ENCODE results near the gene USP5. TPM values are rescaled to one million over a fixed set of nuclear protein-coding genes. Genes with fewer than 3 reads are reported as not detected.

Gene USP5
- polyA plus RNA-seq, 1 experiment, result 47.1 TPM

GRCh38 chr12:6834873-6835272 is 17.1 kb upstream of the USP5 start:
- no peak overlapping the region for H3K4me3 ChIP-seq (ENCODE audit: low read depth, low read length)

GRCh38 chr12:6836851-6837250 is 15.1 kb upstream of the USP5 start:
- no peak overlapping the region for H3K4me3 ChIP-seq (ENCODE audit: low read depth, low read length)
- CTCF ChIA-PET, result interaction anchor here (1.4 to 2.9 kb wide), 2 partner anchors 12 to 84 kb away, joined by 6 to 25 read pairs; partner anchors contain the start of gene MLF2
- DNase-seq (ENCODE audit: low read depth, low spot score), result no peak
- POLR2A ChIA-PET, result no interaction called here
- H3K27ac ChIP-seq (ENCODE audit: low read depth, low read length), result no peak overlapping the region
- TF ChIP-seq CTCF (IDR thresholded peaks at IDR 0.05; ENCODE audit: low read depth, low read length), result no peak
- H3K9me3 ChIP-seq (ENCODE audit: control insufficient read depth, insufficient read depth, low read length), result no peaks in the 10 kb centered on the region; the same call in 1 of the 2 replicates
- H3K27me3 ChIP-seq (ENCODE audit: control insufficient read depth, insufficient read depth, low read length), result no peaks in the 10 kb centered on the region

More at GRCh38 chr12:6834873-6835272, 17.1 kb upstream of the USP5 start:
- ChIA-PET CTCF (interaction anchor here (0.8 to 3.0 kb wide), 12 partner anchors 7 to 265 kb away, joined by 3 to 27 read pairs (median 4); partner anchors contain the start of genes CDCA3, MLF2, PTMS and USP5), POLR2A (interaction anchor here (0.7 kb wide), 1 partner anchor 9 kb away, joined by 4 read pairs; no protein-coding TSS in a partner anchor)
- Histone ChIP-seq H3K27me3 (ENCODE audit: control insufficient read depth, insufficient read depth, low read length) (no peaks in the 10 kb centered on the region), H3K27ac (ENCODE audit: low read depth, low read length) (no peak overlapping the region), H3K9me3 (ENCODE audit: control insufficient read depth, insufficient read depth, low read length) (no peaks in the 10 kb centered on the region; the same call in 1 of the 2 replicates)
- DNase-seq (ENCODE audit: low read depth, low spot score), result no peak
- TF ChIP-seq CTCF (IDR thresholded peaks at IDR 0.05; ENCODE audit: low read depth, low read length), result no peak

- no peaks in the 10 kb centered on the region; the same call in 1 of the 2 replicates for H3K9me3 ChIP-seq (ENCODE audit: control insufficient read depth, insufficient read depth, low read length)
- ChIA-PET CTCF (interaction anchor here (1.4 kb wide), 1 partner anchor 11 kb away, joined by 6 read pairs; no protein-coding TSS in a partner anchor), POLR2A (no interaction called here)
- DNase-seq (ENCODE audit: low read depth, low spot score), result no peak
- H3K4me3 ChIP-seq (ENCODE audit: low read depth, low read length), result no peak overlapping the region
- no peak overlapping the region for H3K27ac ChIP-seq (ENCODE audit: low read depth, low read length)
- H3K27me3 ChIP-seq (ENCODE audit: control insufficient read depth, insufficient read depth, low read length), result no peaks in the 10 kb centered on the region
- TF ChIP-seq CTCF (IDR thresholded peaks at IDR 0.05; ENCODE audit: low read depth, low read length), result no peak
Observed at GRCh38 chr12:6837370-6838060, 14.4 kb upstream of the USP5 start.

GRCh38 chr12:6838854-6839253 is 13.1 kb upstream of the USP5 start:
- H3K27ac ChIP-seq (ENCODE audit: low read depth, low read length), result no peak overlapping the region
- POLR2A ChIA-PET, result interaction anchor here (0.9 to 2.5 kb wide), 2 partner anchors 11 to 12 kb away, joined by 3 to 6 read pairs; partner anchors contain the start of genes CDCA3 and USP5
- H3K4me3 ChIP-seq (ENCODE audit: low read depth, low read length), result no peak overlapping the region
- H3K27me3 ChIP-seq (ENCODE audit: control insufficient read depth, insufficient read depth, low read length), result no peaks in the 10 kb centered on the region
- H3K9me3 ChIP-seq (ENCODE audit: control insufficient read depth, insufficient read depth, low read length), result no peaks in the 10 kb centered on the region; the same call in 1 of the 2 replicates
- TF ChIP-seq CTCF (IDR thresholded peaks at IDR 0.05; ENCODE audit: low read depth, low read length), result no peak
- no peak for DNase-seq (ENCODE audit: low read depth, low spot score)
- CTCF ChIA-PET, result interaction anchor here (1.0 to 1.6 kb wide), 2 partner anchors 85 to 226 kb away, joined by 3 to 5 read pairs; no protein-coding TSS in a partner anchor

Data from AG04450 (cell line).